ENCODE measurements around the gene CYP21A2. TPM values are rescaled to one million over a fixed set of nuclear protein-coding genes. Genes with fewer than 3 reads are reported as not detected.
"Not testable (repeated sequence)": the region's sequence is repeated elsewhere in the genome, so short reads cannot be mapped to it uniquely, and the experiment has no call there.

The CYP21A2 gene
- polyA plus RNA-seq, 12 donors = 0.21 to 1.1 (median 0.50) TPM; not detected in 2

- DNase-seq = not testable (repeated sequence)
These were observed 8.7 kb upstream of the CYP21A2 start for GRCh38 chr6:32029553-32029952.

GRCh38 chr6:32035283-32036013 lies 2.8 kb upstream of the CYP21A2 start:
- DNase-seq = not testable (repeated sequence)

- DNase-seq = not testable (repeated sequence)
These were observed 1.1 kb upstream of the CYP21A2 start for GRCh38 chr6:32037136-32037535.

GRCh38 chr6:32038878-32039277 lies 663 bp downstream of the CYP21A2 start:
- not testable (repeated sequence) for DNase-seq

GRCh38 chr6:32039321-32040274 lies 1.4 kb downstream of the CYP21A2 start:
- DNase-seq = not testable (repeated sequence)

- DNase-seq = not testable (repeated sequence)
These were observed 2.3 kb downstream of the CYP21A2 start for GRCh38 chr6:32040299-32041049.

- not testable (repeated sequence) for DNase-seq
These were observed 2.8 kb downstream of the CYP21A2 start for GRCh38 chr6:32041050-32041321.

- not testable (repeated sequence) for DNase-seq
These were observed 3.2 kb downstream of the CYP21A2 start for GRCh38 chr6:32041385-32041784.

- DNase-seq = not testable (repeated sequence)
These were observed 4.1 kb downstream of the CYP21A2 start for GRCh38 chr6:32042276-32042675.

GRCh38 chr6:32043589-32044380 lies 5.6 kb downstream of the CYP21A2 start:
- DNase-seq = not testable (repeated sequence)

GRCh38 chr6:32044916-32045315 lies 6.7 kb downstream of the CYP21A2 start:
- DNase-seq = not testable (repeated sequence)

GRCh38 chr6:32045811-32046449 lies 7.7 kb downstream of the CYP21A2 start:
- DNase-seq = peak; percentile 29

- DNase-seq = peak; percentile 53
These were observed 8.4 kb downstream of the CYP21A2 start for GRCh38 chr6:32046450-32047083.

- peak; percentile 77 for DNase-seq
These were observed 8.9 kb downstream of the CYP21A2 start for GRCh38 chr6:32047084-32047478.

GRCh38 chr6:32047539-32047854 lies 9.3 kb downstream of the CYP21A2 start:
- no peak for DNase-seq

GRCh38 chr6:32047855-32048766 lies 9.9 kb downstream of the CYP21A2 start:
- peak; percentile 72 for DNase-seq

GRCh38 chr6:32049149-32049548 lies 10.9 kb downstream of the CYP21A2 start:
- DNase-seq = not testable (repeated sequence)

GRCh38 chr6:32049736-32050135 lies 11.5 kb downstream of the CYP21A2 start:
- DNase-seq = not testable (repeated sequence)

- DNase-seq = no peak
These were observed 12.3 kb downstream of the CYP21A2 start for GRCh38 chr6:32050562-32050961.

All from muscle of arm (tissue), 12 donors.